H9 (cell line): ENCODE data around the gene LIMA1. TPM values are rescaled to one million over a fixed set of nuclear protein-coding genes. Genes with fewer than 3 reads are reported as not detected.
"Not testable (repeated sequence)": the region's sequence is repeated elsewhere in the genome, so short reads cannot be mapped to it uniquely, and the experiment has no call there.

Source experiments
- DNase-seq: peaks from one replicate; pipeline ENCODE4 v3.0.0-alpha.2; 2017
- H2AFZ ChIP-seq: one replicate; pipeline ENCODE4 v1.6.1; 2013; ENCODE audit warnings: mild to moderate bottlenecking, low read length, control low read depth, moderate library complexity
- H2AK5ac ChIP-seq: 2 replicates; pipeline ENCODE4 v1.6.1; 2013; ENCODE audit warnings: low read length, control low read depth, mixed read lengths; ENCODE audit not compliant: insufficient read length
- H2BK120ac ChIP-seq: one replicate; pipeline ENCODE4 v1.6.1; 2013; ENCODE audit warnings: low read depth, mild to moderate bottlenecking, low read length, control low read depth, inconsistent platforms; ENCODE audit not compliant: poor library complexity, severe bottlenecking
- H2BK12ac ChIP-seq: 2 replicates; pipeline ENCODE4 v1.6.1; 2013; ENCODE audit warnings: low read length, control low read depth, mixed read lengths, low read depth; ENCODE audit not compliant: insufficient read length
- H2BK15ac ChIP-seq: 2 replicates; pipeline ENCODE4 v1.6.1; 2013; ENCODE audit warnings: low read depth, low read length, control low read depth
- H2BK20ac ChIP-seq: one replicate; pipeline ENCODE4 v1.6.1; 2013; ENCODE audit warnings: low read depth, mild to moderate bottlenecking, low read length, control low read depth, inconsistent platforms; ENCODE audit not compliant: poor library complexity, severe bottlenecking
- H2BK5ac ChIP-seq: 2 replicates; pipeline ENCODE4 v1.6.1; 2013; ENCODE audit warnings: low read length, control low read depth, mixed read lengths; ENCODE audit not compliant: insufficient read length
- H3K14ac ChIP-seq: 2 replicates; pipeline ENCODE4 v1.6.1; 2013; ENCODE audit warnings: low read length, control low read depth; ENCODE audit not compliant: insufficient read depth
- H3K18ac ChIP-seq: 2 replicates; pipeline ENCODE4 v1.6.1; 2013; ENCODE audit warnings: low read depth, mild to moderate bottlenecking, mixed read lengths, low read length, control low read depth; ENCODE audit not compliant: insufficient read length
- H3K23ac ChIP-seq: 2 replicates; pipeline ENCODE4 v1.6.1; 2013; ENCODE audit warnings: low read length, control low read depth, mixed read lengths, low read depth; ENCODE audit not compliant: insufficient read length
- H3K23me2 ChIP-seq: 2 replicates; pipeline ENCODE4 v1.6.1; 2013; ENCODE audit warnings: low read depth, mild to moderate bottlenecking, mixed read lengths, low read length, control low read depth; ENCODE audit not compliant: insufficient read length, poor library complexity, severe bottlenecking
- H3K27ac ChIP-seq: 2 replicates; pipeline ENCODE4 v1.5.1; 2013; ENCODE audit warnings: low read length, control low read depth, mixed read lengths, low read depth; ENCODE audit not compliant: insufficient read length
- H3K27me3 ChIP-seq: 2 replicates; pipeline ENCODE4 v1.6.1; 2013; ENCODE audit warnings: low read length, control low read depth, inconsistent platforms; ENCODE audit not compliant: insufficient read depth
- H3K4ac ChIP-seq: 2 replicates; pipeline ENCODE4 v1.6.1; 2013; ENCODE audit warnings: low read depth, mild to moderate bottlenecking, control low read depth, inconsistent platforms, low read length, moderate library complexity
- H3K4me1 ChIP-seq: 2 replicates; pipeline ENCODE4 v1.6.1; 2013; ENCODE audit warnings: low read length, control low read depth, inconsistent platforms; ENCODE audit not compliant: insufficient read depth
- H3K4me2 ChIP-seq: 2 replicates; pipeline ENCODE4 v1.6.1; 2013; ENCODE audit warnings: low read length, control low read depth, mixed read lengths; ENCODE audit not compliant: insufficient read length, insufficient read depth
- H3K56ac ChIP-seq: 2 replicates; pipeline ENCODE4 v1.6.1; 2013; ENCODE audit warnings: low read depth, mild to moderate bottlenecking, mixed read lengths, low read length, control low read depth; ENCODE audit not compliant: insufficient read length
- H3K79me1 ChIP-seq: 2 replicates; pipeline ENCODE4 v1.6.1; 2013; ENCODE audit warnings: low read depth, mild to moderate bottlenecking, moderate library complexity, low read length, control low read depth, inconsistent platforms; ENCODE audit not compliant: insufficient read depth, poor library complexity, severe bottlenecking
- H3K79me2 ChIP-seq: 2 replicates; pipeline ENCODE4 v1.6.1; 2013; ENCODE audit warnings: low read length, control low read depth, inconsistent platforms; ENCODE audit not compliant: insufficient read depth
- H3K9ac ChIP-seq: 2 replicates; pipeline ENCODE4 v1.6.1; 2013; ENCODE audit warnings: low read length, control low read depth, mixed read lengths; ENCODE audit not compliant: insufficient read length; ENCODE audit errors: extremely low read depth
- H3K9me3 ChIP-seq: one replicate; pipeline ENCODE4 v1.6.1; 2013; ENCODE audit warnings: low read depth, low read length, inconsistent platforms; ENCODE audit not compliant: control insufficient read depth
- H3T11ph ChIP-seq: one replicate; pipeline ENCODE4 v1.6.1; 2013; ENCODE audit warnings: mild to moderate bottlenecking, low read length, control low read depth, inconsistent platforms
- H4K20me1 ChIP-seq: one replicate; pipeline ENCODE4 v1.6.1; 2013; ENCODE audit not compliant: control insufficient read depth, insufficient read length, insufficient read depth
- H4K5ac ChIP-seq: 2 replicates; pipeline ENCODE4 v1.6.1; 2013; ENCODE audit warnings: low read depth, mild to moderate bottlenecking, mixed read lengths, low read length, control low read depth; ENCODE audit not compliant: insufficient read length
- H4K8ac ChIP-seq: replicated peaks from 2 replicates; pipeline ENCODE4 v1.6.1; 2013; ENCODE audit warnings: low read length, control low read depth, mixed read lengths, low read depth; ENCODE audit not compliant: insufficient read length
- H4K91ac ChIP-seq: 2 replicates; pipeline ENCODE4 v1.6.1; 2013; ENCODE audit warnings: low read depth, mild to moderate bottlenecking, moderate library complexity, mixed read lengths, low read length, control low read depth; ENCODE audit not compliant: insufficient read length
- H3K27ac Mint-ChIP-seq, 3 experiments: 2 replicates in 2 of 3; 3 replicates in 1 of 3; pipeline ENCODE4 v1.8.0; 2020 to 2021; ENCODE audit warnings: mixed read lengths in 3 of 3, mild to moderate bottlenecking in 1 of 3, moderate library complexity in 1 of 3
- H3K27me3 Mint-ChIP-seq: 2 replicates; pipeline ENCODE4 v1.8.0; 2021; ENCODE audit warnings: low read depth, mild to moderate bottlenecking, moderate library complexity, mixed read lengths
- H3K36me3 Mint-ChIP-seq, 3 experiments: 2 replicates in 2 of 3; 3 replicates in 1 of 3; pipeline ENCODE4 v1.8.0; 2020 to 2021; ENCODE audit warnings: low read depth in 3 of 3, mixed read lengths in 3 of 3; ENCODE audit not compliant: insufficient read depth in 1 of 3
- H3K4me1 Mint-ChIP-seq, 2 experiments: 2 replicates each; pipeline ENCODE4 v1.8.0; 2020; ENCODE audit warnings: mixed read lengths in 2 of 2
- H3K4me3 Mint-ChIP-seq, 2 experiments: 2 replicates in 1 of 2; 3 replicates in 1 of 2; pipeline ENCODE4 v1.8.0; 2020 to 2021; ENCODE audit warnings: mild to moderate bottlenecking in 2 of 2, mixed read lengths in 2 of 2, moderate library complexity in 1 of 2
- H3K9me3 Mint-ChIP-seq, 2 experiments: 2 replicates in 1 of 2; 3 replicates in 1 of 2; pipeline ENCODE4 v1.8.0; 2020; ENCODE audit warnings: mild to moderate bottlenecking in 2 of 2, mixed read lengths in 2 of 2, moderate library complexity in 1 of 2
- WGBS: extraction: QIAGEN DNeasy Blood & Tissue Kit; methylation state at CpG from one replicate; pipeline ENCODE4 v1.1.7; 2013; ENCODE audit warnings: missing lambda C conversion rate, low lambda C conversion rate, mixed read lengths; ENCODE audit not compliant: insufficient read length; ENCODE audit errors: extremely low coverage; 5-methylcytosine and 5-hydroxymethylcytosine counted together
- total RNA-seq: library from RNA; stranded (reverse); gene quantifications from 2 replicates; pipeline ENCODE4 v1.2.1, GENCODE V29; 2021
- TF ChIP-seq, protein P1 (sequence below): fragments of 200-600 bp; sonication (generic); conservative IDR thresholded peaks from 3 replicates; pipeline ENCODE4 v1.8.0; 2021; ENCODE audit warnings: antibody characterized with exemption, mild to moderate bottlenecking

LIMA1 gene
- total RNA-seq, 1 experiment from 2014 or later = 40.8 TPM

DNA sequence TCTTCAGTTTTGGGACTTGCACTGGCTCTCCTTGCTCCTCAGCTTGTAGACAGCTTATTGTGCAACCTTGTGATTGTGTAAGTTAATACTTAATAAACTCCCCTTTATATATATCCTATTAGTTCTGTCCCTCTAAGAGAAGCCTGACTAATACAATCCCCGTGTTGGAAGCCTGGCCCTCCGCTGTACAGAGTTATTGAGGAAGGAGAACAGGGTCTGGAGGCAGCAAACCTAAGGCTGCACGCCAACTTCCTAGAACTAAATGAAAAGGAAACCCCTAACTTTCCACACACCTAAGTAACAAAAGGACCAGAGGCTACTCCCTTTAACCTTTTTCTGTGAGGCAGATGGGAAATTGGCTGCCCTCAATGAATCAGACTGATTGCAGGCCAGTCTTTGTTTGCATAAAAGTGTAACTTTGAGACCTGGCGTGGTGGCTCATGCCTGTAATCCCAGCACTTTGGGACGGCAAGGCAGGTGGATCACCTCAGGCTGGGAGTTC, 42.6 kb upstream of the LIMA1 start:
- Mint-ChIP-seq H3K9me3 (no peaks in the 10 kb centered on the region), H3K27ac (peak overlapping the region in 1 of 3 experiments; percentile 55; a peak in 1 of 7 replicates), H3K36me3 (no peaks in the 10 kb centered on the region), H3K4me1 (no peaks in the 10 kb centered on the region), H3K4me3 (no peak overlapping the region), H3K27me3 (no peaks in the 10 kb centered on the region)
- no peak overlapping the region for H2BK5ac ChIP-seq
- H3K23me2 ChIP-seq = no peaks in the 10 kb centered on the region
- H3K4ac ChIP-seq = no peak overlapping the region
- H3K79me2 ChIP-seq = no peaks in the 10 kb centered on the region
- H4K20me1 ChIP-seq = no peaks in the 10 kb centered on the region
- H3K4me1 ChIP-seq = no peaks in the 10 kb centered on the region
- no peak overlapping the region for H3K23ac ChIP-seq
- no peak overlapping the region for H3K14ac ChIP-seq
- no peak overlapping the region for H4K5ac ChIP-seq
- no peak overlapping the region for H3K56ac ChIP-seq
- no peak overlapping the region for H3K27ac ChIP-seq
- H3K27me3 ChIP-seq = no peaks in the 10 kb centered on the region
- TF ChIP-seq, protein P1, sequence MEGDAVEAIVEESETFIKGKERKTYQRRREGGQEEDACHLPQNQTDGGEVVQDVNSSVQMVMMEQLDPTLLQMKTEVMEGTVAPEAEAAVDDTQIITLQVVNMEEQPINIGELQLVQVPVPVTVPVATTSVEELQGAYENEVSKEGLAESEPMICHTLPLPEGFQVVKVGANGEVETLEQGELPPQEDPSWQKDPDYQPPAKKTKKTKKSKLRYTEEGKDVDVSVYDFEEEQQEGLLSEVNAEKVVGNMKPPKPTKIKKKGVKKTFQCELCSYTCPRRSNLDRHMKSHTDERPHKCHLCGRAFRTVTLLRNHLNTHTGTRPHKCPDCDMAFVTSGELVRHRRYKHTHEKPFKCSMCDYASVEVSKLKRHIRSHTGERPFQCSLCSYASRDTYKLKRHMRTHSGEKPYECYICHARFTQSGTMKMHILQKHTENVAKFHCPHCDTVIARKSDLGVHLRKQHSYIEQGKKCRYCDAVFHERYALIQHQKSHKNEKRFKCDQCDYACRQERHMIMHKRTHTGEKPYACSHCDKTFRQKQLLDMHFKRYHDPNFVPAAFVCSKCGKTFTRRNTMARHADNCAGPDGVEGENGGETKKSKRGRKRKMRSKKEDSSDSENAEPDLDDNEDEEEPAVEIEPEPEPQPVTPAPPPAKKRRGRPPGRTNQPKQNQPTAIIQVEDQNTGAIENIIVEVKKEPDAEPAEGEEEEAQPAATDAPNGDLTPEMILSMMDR = no peak
- no peak overlapping the region for H2BK12ac ChIP-seq
- H3T11ph ChIP-seq = no peak overlapping the region
- H3K79me1 ChIP-seq = no peaks in the 10 kb centered on the region
- H2AK5ac ChIP-seq = no peak overlapping the region
- no peak overlapping the region for H4K8ac ChIP-seq
- no peak overlapping the region for H2BK120ac ChIP-seq
- no peak overlapping the region for H3K9ac ChIP-seq
- no peak overlapping the region for H2BK15ac ChIP-seq
- DNase-seq = no peak
- no peak overlapping the region for H3K18ac ChIP-seq
- WGBS = no CpG with 5 or more reads among the region's 5 CpGs
- no peak overlapping the region for H3K4me2 ChIP-seq
- no peak overlapping the region for H4K91ac ChIP-seq
- H2BK20ac ChIP-seq = no peak overlapping the region
- H2AFZ ChIP-seq = no peak overlapping the region
- no peaks in the 10 kb centered on the region for H3K9me3 ChIP-seq

DNA sequence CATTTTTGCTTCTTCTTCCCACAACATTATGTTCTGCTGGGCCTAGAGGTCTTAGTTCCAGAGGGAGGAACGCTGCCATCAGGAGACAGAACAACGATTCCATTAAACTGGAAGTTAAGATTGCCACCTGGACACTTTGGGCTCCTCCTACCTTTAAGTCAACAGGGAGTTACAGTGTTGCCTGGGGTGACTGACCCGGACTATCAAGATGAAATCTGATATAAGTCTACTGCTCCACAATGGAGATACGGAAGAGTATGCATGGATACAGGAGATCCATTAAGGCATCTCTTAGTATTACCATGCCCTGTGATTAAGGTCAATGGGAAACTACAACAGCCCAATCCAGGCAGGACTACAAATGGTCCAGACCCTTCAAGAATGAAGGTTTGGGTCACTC, 41.5 kb upstream of the LIMA1 start:
- H3K9me3 Mint-ChIP-seq, DNase-seq, H3T11ph ChIP-seq, H4K8ac ChIP-seq, H3K56ac ChIP-seq, H2BK15ac ChIP-seq, H3K4me2 ChIP-seq, H2AK5ac ChIP-seq, H3K27ac Mint-ChIP-seq, H2BK12ac ChIP-seq, H3K18ac ChIP-seq, H3K36me3 Mint-ChIP-seq, H4K91ac ChIP-seq, H2BK20ac ChIP-seq, H3K27me3 Mint-ChIP-seq, H2BK5ac ChIP-seq, H4K5ac ChIP-seq, H4K20me1 ChIP-seq, H3K79me2 ChIP-seq, H3K27me3 ChIP-seq, H3K27ac ChIP-seq, H3K9ac ChIP-seq, H3K9me3 ChIP-seq, H3K4me3 Mint-ChIP-seq, H3K4me1 Mint-ChIP-seq, H3K23ac ChIP-seq, H2AFZ ChIP-seq, H3K23me2 ChIP-seq, H3K14ac ChIP-seq, H3K79me1 ChIP-seq, H2BK120ac ChIP-seq, H3K4ac ChIP-seq, H3K4me1 ChIP-seq: not testable (repeated sequence)
- no CpG with 5 or more reads among the region's 4 CpGs for WGBS
